Cortex of kidney (tissue), 1 donor: ENCODE measurements around the gene CLDN15.
A peak's percentile ranks its signal among the peaks of the same experiment; 100 is the strongest.

Source experiments
- DNase-seq: peaks from one replicate; lab custom pipeline; 2025; lab: John Stamatoyannopoulos, UW

The CLDN15 gene

GRCh38 chr7:101244375-101245146, 7.0 kb upstream of the CLDN15 start, which contains the start of gene FIS1:
Gene FIS1 (minus strand): TSS chr7:101245081. CDS start chr7:101245004, 77 bp downstream.
- DNase-seq, result peak; percentile 54

- no peak for DNase-seq
These were observed 6.2 kb upstream of the CLDN15 start for GRCh38 chr7:101243646-101244374.

- no peak for DNase-seq
These were observed 4.1 kb upstream of the CLDN15 start for GRCh38 chr7:101241443-101242349.

- DNase-seq, result no peak
These were observed 3.4 kb upstream of the CLDN15 start for GRCh38 chr7:101241015-101241363.

- DNase-seq, result no peak
These were observed 2.8 kb upstream of the CLDN15 start for GRCh38 chr7:101240226-101241014.

GRCh38 chr7:101239951-101240220, 2.3 kb upstream of the CLDN15 start:
- no peak for DNase-seq

GRCh38 chr7:101239191-101239950, 1.8 kb upstream of the CLDN15 start:
- DNase-seq, result no peak

GRCh38 chr7:101238226-101239182, 902 bp upstream of the CLDN15 start:
- DNase-seq, result no peak

GRCh38 chr7:101236292-101236835, 1.2 kb downstream of the CLDN15 start:
- no peak for DNase-seq

- no peak for DNase-seq
These were observed 2.1 kb downstream of the CLDN15 start for GRCh38 chr7:101235522-101235921.

GRCh38 chr7:101235050-101235449, 2.6 kb downstream of the CLDN15 start:
- no peak for DNase-seq

- no peak for DNase-seq
These were observed 3.0 kb downstream of the CLDN15 start for GRCh38 chr7:101234636-101235035.

- no peak for DNase-seq
These were observed 3.6 kb downstream of the CLDN15 start for GRCh38 chr7:101233907-101234547.

GRCh38 chr7:101232141-101232850, 5.3 kb downstream of the CLDN15 start:
- no peak for DNase-seq

- no peak for DNase-seq
These were observed 6.0 kb downstream of the CLDN15 start for GRCh38 chr7:101231644-101232043.

- DNase-seq, result no peak
These were observed 10.9 kb downstream of the CLDN15 start for GRCh38 chr7:101226721-101227120.

- no peak for DNase-seq
These were observed 12.0 kb downstream of the CLDN15 start for GRCh38 chr7:101225650-101226049.

GRCh38 chr7:101223528-101223927, 14.1 kb downstream of the CLDN15 start:
- no peak for DNase-seq
